A549 (cell line): ENCODE data around the gene ROBO1. TPM values are rescaled to one million over a fixed set of nuclear protein-coding genes. Genes with fewer than 3 reads are reported as not detected.
A peak's percentile ranks its signal among the peaks of the same experiment; 100 is the strongest.

ENCODE experiments used
- ATAC-seq, 2 experiments: fragments of 200-7000 bp in 1 of 2; fragments of >200 bp in 1 of 2; cut with Nextera tagmentation in 1 of 2; cut with Tn5 transposase in 1 of 2; 3 replicates each; pipeline versions ENCODE4 v1.8.0 to v1.9.1; 2018 to 2020; ENCODE audit warnings: mild to moderate bottlenecking in 1 of 2, moderate library complexity in 1 of 2
- CTCF ChIA-PET: fragments of 300-600 bp; sonication (Branson Sonifier 250); formaldehyde crosslinking; extraction: SDS; loops from one replicate; lab custom pipeline; 2021; ENCODE audit warnings: antibody characterized with exemption, inconsistent platforms; lab: Yijun Ruan, JAX
- POLR2A ChIA-PET: fragments of 350-600 bp; formaldehyde crosslinking; extraction: SDS; loops from one replicate; lab custom pipeline; 2021; ENCODE audit warnings: antibody characterized with exemption, inconsistent platforms; lab: Yijun Ruan, JAX
- DNase-seq, 2 experiments: peaks; one replicate each; pipeline versions ENCODE4 v3.0.0 to v3.0.0-alpha.2; 2011 to 2016; ENCODE audit warnings: low read depth in 1 of 2, low spot score in 1 of 2
- FAIRE-seq: peaks from 2 replicates; lab custom pipeline; 2011; peaks lifted over from hg19 to GRCh38; lab: Jason Lieb, UNC
- H3K27ac ChIP-seq, 2 experiments: fragments of >200 bp; sonication (Bioruptor Twin); formaldehyde crosslinking; 3 replicates each; pipeline ENCODE4 v1.5.1; 2016 to 2017
- H3K4me1 ChIP-seq: fragments of >200 bp; sonication (Bioruptor Twin); formaldehyde crosslinking; 3 replicates; pipeline ENCODE4 v1.6.1; 2016
- H3K4me2 ChIP-seq: fragments of >200 bp; sonication (Bioruptor Twin); formaldehyde crosslinking; 3 replicates; pipeline ENCODE4 v1.6.1; 2016
- H3K4me3 ChIP-seq: fragments of >200 bp; sonication (Bioruptor Twin); formaldehyde crosslinking; 3 replicates; pipeline ENCODE4 v1.5.1; 2016
- H3K9me3 ChIP-seq: fragments of >200 bp; sonication (Bioruptor Twin); formaldehyde crosslinking; 3 replicates; pipeline ENCODE4 v1.6.1; 2016
- CBX2 ChIP-seq: fragments of 200-600 bp; sonication (generic); IDR thresholded peaks from 2 replicates; pipeline ENCODE4 v1.6.1; 2016; ENCODE audit warnings: low read depth, mild to moderate bottlenecking, borderline replicate concordance
- CHD2 ChIP-seq: fragments of 150-350 bp; IDR thresholded peaks from 2 replicates; pipeline ENCODE4 v1.6.1; 2014; ENCODE audit warnings: low read length; ENCODE audit not compliant: partially characterized antibody
- EHF ChIP-seq: fragments of 250-450 bp; sonication (Bioruptor Pico); IDR thresholded peaks from 2 replicates; pipeline ENCODE4 v1.5.0; 2020; ENCODE audit warnings: mild to moderate bottlenecking
- EHMT2 ChIP-seq: fragments of 200-600 bp; sonication (generic); IDR thresholded peaks from 2 replicates; pipeline ENCODE4 v1.6.1; 2016; ENCODE audit warnings: antibody characterized with exemption, low read depth, mild to moderate bottlenecking, moderate library complexity
- EP300 ChIP-seq, 2 experiments: fragments of >200 bp; sonication (Bioruptor Twin); formaldehyde crosslinking; IDR thresholded peaks; 2 replicates in 1 of 2; 3 replicates in 1 of 2; pipeline ENCODE4 v1.6.1; 2016 to 2017
- FOSB ChIP-seq: fragments of 250-450 bp; sonication (Bioruptor Pico); IDR thresholded peaks from 2 replicates; pipeline ENCODE4 v1.5.0; 2020; ENCODE audit warnings: mild to moderate bottlenecking, moderate library complexity
- FOSL2 ChIP-seq, 2 experiments: fragments of 450-650 bp in 1 of 2; fragments of >200 bp in 1 of 2; sonication (Bioruptor Twin) in 1 of 2; formaldehyde crosslinking; IDR thresholded peaks; 2 replicates each; pipeline versions ENCODE4 v1.5.0 to v1.6.1; 2016 to 2020; ENCODE audit warnings: mild to moderate bottlenecking in 1 of 2, moderate library complexity in 1 of 2
- GATA3 ChIP-seq: IDR thresholded peaks from 2 replicates; pipeline ENCODE4 v1.6.1; 2012; ENCODE audit warnings: borderline replicate concordance
- HDAC2 ChIP-seq: fragments of 200-600 bp; sonication (generic); IDR thresholded peaks from 2 replicates; pipeline ENCODE4 v1.6.1; 2016
- HEYL ChIP-seq: fragments of 250-450 bp; sonication (Bioruptor Pico); IDR thresholded peaks from 2 replicates; pipeline ENCODE4 v1.8.0; 2021; ENCODE audit warnings: mild to moderate bottlenecking, moderate library complexity
- HOXB13 ChIP-seq: fragments of 250-450 bp; sonication (Bioruptor Pico); IDR thresholded peaks from 2 replicates; pipeline ENCODE4 v1.5.0; 2020; ENCODE audit warnings: low read depth, mild to moderate bottlenecking, moderate library complexity
- HOXB5 ChIP-seq: fragments of 250-450 bp; sonication (Bioruptor Pico); IDR thresholded peaks from 2 replicates; pipeline ENCODE4 v1.5.0; 2020; ENCODE audit warnings: mild to moderate bottlenecking, moderate library complexity
- KDM1A ChIP-seq: fragments of 200-600 bp; sonication (generic); IDR thresholded peaks from 2 replicates; pipeline ENCODE4 v1.6.1; 2016; ENCODE audit warnings: low read depth, mild to moderate bottlenecking
- KDM5A ChIP-seq: fragments of 200-600 bp; sonication (generic); IDR thresholded peaks from 2 replicates; pipeline ENCODE4 v1.6.1; 2016; ENCODE audit warnings: antibody characterized with exemption, mild to moderate bottlenecking
- MAFK ChIP-seq: fragments of 450-650 bp; IDR thresholded peaks from 2 replicates; pipeline ENCODE4 v1.6.1; 2014; ENCODE audit not compliant: partially characterized antibody
- MAZ ChIP-seq: fragments of 150-350 bp; IDR thresholded peaks from 2 replicates; pipeline ENCODE4 v1.6.1; 2014; ENCODE audit warnings: antibody characterized with exemption, low read depth, low read length, borderline replicate concordance
- MYC ChIP-seq: IDR thresholded peaks from 2 replicates; pipeline ENCODE4 v1.6.1; 2012; ENCODE audit warnings: mild to moderate bottlenecking, inconsistent platforms, low read length, improper control_type of control experiment, borderline replicate concordance
- NPAS2 ChIP-seq: fragments of 250-450 bp; sonication (Bioruptor Pico); IDR thresholded peaks from 2 replicates; pipeline ENCODE4 v1.8.0; 2022; ENCODE audit warnings: mild to moderate bottlenecking, moderate library complexity, borderline replicate concordance
- POLR2A ChIP-seq: IDR thresholded peaks from 2 replicates; pipeline ENCODE4 v1.6.1; 2012; ENCODE audit warnings: mild to moderate bottlenecking, low read length
- RARB ChIP-seq: fragments of 250-450 bp; sonication (Bioruptor Pico); IDR thresholded peaks from 2 replicates; pipeline ENCODE4 v1.8.0; 2021; ENCODE audit warnings: mild to moderate bottlenecking, moderate library complexity
- RCOR1 ChIP-seq: fragments of 150-350 bp; IDR thresholded peaks from 2 replicates; pipeline ENCODE4 v1.6.1; 2014; ENCODE audit warnings: antibody characterized with exemption, low read length, low read depth
- SREBF2 ChIP-seq: fragments of 450-650 bp; IDR thresholded peaks from 2 replicates; pipeline ENCODE4 v1.6.1; 2014; ENCODE audit warnings: mild to moderate bottlenecking, moderate library complexity
- TP53 ChIP-seq: fragments of 250-450 bp; sonication (Bioruptor Pico); IDR thresholded peaks from 2 replicates; pipeline ENCODE4 v1.5.0; 2021; ENCODE audit warnings: mild to moderate bottlenecking, moderate library complexity
- ZC3H11A ChIP-seq: fragments of 450-650 bp; IDR thresholded peaks from 2 replicates; pipeline ENCODE4 v1.6.1; 2014; ENCODE audit warnings: antibody characterized with exemption, mild to moderate bottlenecking
- ZFP36 ChIP-seq: fragments of 450-650 bp; IDR thresholded peaks from 2 replicates; pipeline ENCODE4 v1.6.1; 2014; ENCODE audit warnings: borderline replicate concordance; ENCODE audit not compliant: partially characterized antibody
- ZSCAN20 ChIP-seq: fragments of 250-450 bp; sonication (Bioruptor Pico); IDR thresholded peaks from 2 replicates; pipeline ENCODE4 v1.8.0; 2022; ENCODE audit warnings: mild to moderate bottlenecking, moderate library complexity
- WGBS: methylation state at CpG from one replicate; pipeline ENCODE4 v1.1.6; 2017; ENCODE audit errors: missing lambda C conversion rate; 5-methylcytosine and 5-hydroxymethylcytosine counted together
- polyA plus RNA-seq, 4 experiments: library from polyadenylated mRNA; depleted of rRNA in 3 of 4; stranded (reverse); fragments of >200 nt; fragmentation: RNase III in 1 of 4; extraction: RNeasy Plus Mini Kit Qiagen cat#74134 plus additional on column Dnase treatment in 1 of 4; gene quantifications; 2 replicates in 3 of 4; 3 replicates in 1 of 4; pipeline ENCODE4 v1.2.3, GENCODE V29; 2011 to 2017
- TF ChIP-seq, protein P1 (sequence below): IDR thresholded peaks from 2 replicates; pipeline ENCODE4 v1.6.1; 2012; ENCODE audit warnings: low read depth, borderline replicate concordance
- TF ChIP-seq, protein P2 (sequence below): fragments of >200 bp; sonication (Bioruptor Twin); formaldehyde crosslinking; IDR thresholded peaks from 2 replicates; pipeline ENCODE4 v1.6.1; 2016
- TF ChIP-seq, protein P3 (sequence below): IDR thresholded peaks from 2 replicates; pipeline ENCODE4 v1.6.1; 2012
- TF ChIP-seq, protein P4 (sequence below): fragments of >200 bp; sonication (Bioruptor Twin); formaldehyde crosslinking; IDR thresholded peaks from 3 replicates; pipeline ENCODE4 v1.5.1; 2016
- TF ChIP-seq, protein P5 (sequence below): fragments of >200 bp; sonication (Bioruptor Twin); formaldehyde crosslinking; IDR thresholded peaks from 3 replicates; pipeline ENCODE4 v1.6.1; 2016
- TF ChIP-seq, protein P6 (sequence below): IDR thresholded peaks from 2 replicates; pipeline ENCODE4 v1.6.1; 2012

ROBO1 gene
- polyA plus RNA-seq, 2 of the 4 experiments (the other 2 are of a cell fraction), result 25.3 to 35.6 TPM

DNA sequence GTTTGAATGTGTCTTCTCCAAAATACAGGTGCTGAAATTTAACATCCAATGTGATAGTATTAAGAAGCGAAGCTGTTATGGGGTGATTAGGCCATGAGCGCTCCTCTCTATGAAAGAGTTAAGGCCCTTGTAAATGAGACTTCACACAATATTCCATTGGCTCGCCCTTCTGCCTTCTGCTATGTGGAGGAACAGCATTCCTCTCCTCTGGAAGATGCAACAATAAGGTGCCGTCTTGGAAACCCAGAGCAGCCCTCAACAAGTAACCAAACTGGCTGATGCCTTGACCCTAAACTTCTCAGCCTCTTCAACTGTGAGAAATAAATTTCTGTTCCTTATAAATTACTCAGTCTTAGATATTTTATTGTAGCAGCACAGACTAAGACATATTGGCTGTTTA lies 874.6 kb downstream of the ROBO1 start (continued):
- TF ChIP-seq RCOR1 (no peak), ZC3H11A (no peak), MYC (no peak), CBX2 (no peak)
- TF ChIP-seq, protein P1, sequence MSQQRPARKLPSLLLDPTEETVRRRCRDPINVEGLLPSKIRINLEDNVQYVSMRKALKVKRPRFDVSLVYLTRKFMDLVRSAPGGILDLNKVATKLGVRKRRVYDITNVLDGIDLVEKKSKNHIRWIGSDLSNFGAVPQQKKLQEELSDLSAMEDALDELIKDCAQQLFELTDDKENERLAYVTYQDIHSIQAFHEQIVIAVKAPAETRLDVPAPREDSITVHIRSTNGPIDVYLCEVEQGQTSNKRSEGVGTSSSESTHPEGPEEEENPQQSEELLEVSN, result no peak
- TF ChIP-seq, protein P2, sequence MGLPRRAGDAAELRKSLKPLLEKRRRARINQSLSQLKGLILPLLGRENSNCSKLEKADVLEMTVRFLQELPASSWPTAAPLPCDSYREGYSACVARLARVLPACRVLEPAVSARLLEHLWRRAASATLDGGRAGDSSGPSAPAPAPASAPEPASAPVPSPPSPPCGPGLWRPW, result no peak

DNA sequence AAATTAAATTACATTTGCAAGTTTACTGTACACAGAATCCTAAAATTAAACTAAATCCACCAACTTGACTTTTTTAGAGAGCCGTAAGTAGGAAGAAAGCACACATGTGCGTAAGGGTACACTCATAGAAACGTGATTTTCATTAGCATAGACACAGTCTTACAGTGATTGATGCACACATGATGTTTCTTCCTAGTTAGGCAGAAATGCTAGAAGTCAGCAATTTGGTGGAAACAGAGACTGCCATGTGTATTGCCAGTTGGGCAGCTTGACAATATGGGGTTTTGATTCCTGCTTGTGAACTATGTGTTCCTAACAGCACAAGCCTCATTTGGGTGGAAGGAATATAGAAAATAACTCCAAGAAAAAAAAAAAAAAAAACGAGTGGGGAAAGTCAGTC lies 878.5 kb downstream of the ROBO1 start:
- WGBS, result 57% methylated on average over 4 of the region's 4 CpGs
- DNase-seq (no peak), FAIRE-seq (no peak), ATAC-seq (no peak)
- Histone ChIP-seq H3K27ac (no peak overlapping the region), H3K4me2 (no peak overlapping the region), H3K4me3 (no peak overlapping the region), H3K9me3 (no peaks in the 10 kb centered on the region), H3K4me1 (peaks cover 24% of the 10 kb centered on the region)
- CTCF ChIA-PET, result no interaction called here
- TF ChIP-seq KDM5A (no peak), KDM1A (no peak), HOXB13 (CRISPR knock-in tag) (no peak), EHF (CRISPR knock-in tag) (no peak), MAFK (no peak), ZFP36 (no peak), CHD2 (no peak), TP53 (no peak), RARB (no peak), FOSB (CRISPR knock-in tag) (no peak), ZSCAN20 (CRISPR knock-in tag) (no peak), MAZ (no peak), POLR2A (no peak), GATA3 (no peak)
- TF ChIP-seq, protein P3, sequence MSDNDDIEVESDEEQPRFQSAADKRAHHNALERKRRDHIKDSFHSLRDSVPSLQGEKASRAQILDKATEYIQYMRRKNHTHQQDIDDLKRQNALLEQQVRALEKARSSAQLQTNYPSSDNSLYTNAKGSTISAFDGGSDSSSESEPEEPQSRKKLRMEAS, result no peak
- TF ChIP-seq, protein P4, sequence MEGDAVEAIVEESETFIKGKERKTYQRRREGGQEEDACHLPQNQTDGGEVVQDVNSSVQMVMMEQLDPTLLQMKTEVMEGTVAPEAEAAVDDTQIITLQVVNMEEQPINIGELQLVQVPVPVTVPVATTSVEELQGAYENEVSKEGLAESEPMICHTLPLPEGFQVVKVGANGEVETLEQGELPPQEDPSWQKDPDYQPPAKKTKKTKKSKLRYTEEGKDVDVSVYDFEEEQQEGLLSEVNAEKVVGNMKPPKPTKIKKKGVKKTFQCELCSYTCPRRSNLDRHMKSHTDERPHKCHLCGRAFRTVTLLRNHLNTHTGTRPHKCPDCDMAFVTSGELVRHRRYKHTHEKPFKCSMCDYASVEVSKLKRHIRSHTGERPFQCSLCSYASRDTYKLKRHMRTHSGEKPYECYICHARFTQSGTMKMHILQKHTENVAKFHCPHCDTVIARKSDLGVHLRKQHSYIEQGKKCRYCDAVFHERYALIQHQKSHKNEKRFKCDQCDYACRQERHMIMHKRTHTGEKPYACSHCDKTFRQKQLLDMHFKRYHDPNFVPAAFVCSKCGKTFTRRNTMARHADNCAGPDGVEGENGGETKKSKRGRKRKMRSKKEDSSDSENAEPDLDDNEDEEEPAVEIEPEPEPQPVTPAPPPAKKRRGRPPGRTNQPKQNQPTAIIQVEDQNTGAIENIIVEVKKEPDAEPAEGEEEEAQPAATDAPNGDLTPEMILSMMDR, result no peak
- TF ChIP-seq, protein P5, sequence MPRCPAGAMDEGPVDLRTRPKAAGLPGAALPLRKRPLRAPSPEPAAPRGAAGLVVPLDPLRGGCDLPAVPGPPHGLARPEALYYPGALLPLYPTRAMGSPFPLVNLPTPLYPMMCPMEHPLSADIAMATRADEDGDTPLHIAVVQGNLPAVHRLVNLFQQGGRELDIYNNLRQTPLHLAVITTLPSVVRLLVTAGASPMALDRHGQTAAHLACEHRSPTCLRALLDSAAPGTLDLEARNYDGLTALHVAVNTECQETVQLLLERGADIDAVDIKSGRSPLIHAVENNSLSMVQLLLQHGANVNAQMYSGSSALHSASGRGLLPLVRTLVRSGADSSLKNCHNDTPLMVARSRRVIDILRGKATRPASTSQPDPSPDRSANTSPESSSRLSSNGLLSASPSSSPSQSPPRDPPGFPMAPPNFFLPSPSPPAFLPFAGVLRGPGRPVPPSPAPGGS, result no peak
- POLR2A ChIA-PET, result no interaction called here

DNA sequence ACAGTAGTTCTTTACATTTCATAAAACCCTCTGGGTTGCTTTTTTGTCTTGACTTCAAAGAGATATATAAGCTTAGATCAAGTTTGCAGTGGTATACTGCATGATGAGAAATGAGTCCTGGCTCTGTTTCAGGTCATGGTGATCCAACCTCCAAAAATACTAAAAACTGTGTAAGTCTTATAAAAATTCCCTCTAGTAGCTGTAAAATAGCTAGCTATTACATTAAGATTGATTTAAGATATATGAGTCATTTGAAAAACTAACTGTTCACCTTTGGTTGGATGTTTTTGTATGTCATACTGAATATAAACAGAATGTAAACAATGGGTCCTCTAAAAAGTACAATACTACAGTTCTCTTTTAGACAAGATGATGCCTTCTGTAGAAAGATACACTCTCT lies 879.2 kb downstream of the ROBO1 start:
- Histone ChIP-seq H3K4me1 (peaks cover 24% of the 10 kb centered on the region), H3K27ac (no peak overlapping the region), H3K9me3 (no peaks in the 10 kb centered on the region), H3K4me2 (peak overlapping the region; percentile 3; the same call in 2 of the 3 replicates), H3K4me3 (no peak overlapping the region)
- no peak for DNase-seq
- ChIA-PET POLR2A (no interaction called here), CTCF (no interaction called here)
- ATAC-seq, result no peak
- TF ChIP-seq HOXB13 (CRISPR knock-in tag) (no peak), RARB (no peak), HEYL (CRISPR knock-in tag) (no peak), FOSL2 (IDR thresholded peaks at IDR 0.05) (no peak), FOSL2 (CRISPR knock-in tag; IDR thresholded peaks at IDR 0.05) (no peak), HDAC2 (no peak), SREBF2 (no peak), TP53 (no peak), EP300 (IDR thresholded peaks at IDR 0.05) (no peak), NPAS2 (CRISPR knock-in tag) (no peak), HOXB5 (CRISPR knock-in tag) (no peak), EHMT2 (no peak)
- TF ChIP-seq, protein P6, sequence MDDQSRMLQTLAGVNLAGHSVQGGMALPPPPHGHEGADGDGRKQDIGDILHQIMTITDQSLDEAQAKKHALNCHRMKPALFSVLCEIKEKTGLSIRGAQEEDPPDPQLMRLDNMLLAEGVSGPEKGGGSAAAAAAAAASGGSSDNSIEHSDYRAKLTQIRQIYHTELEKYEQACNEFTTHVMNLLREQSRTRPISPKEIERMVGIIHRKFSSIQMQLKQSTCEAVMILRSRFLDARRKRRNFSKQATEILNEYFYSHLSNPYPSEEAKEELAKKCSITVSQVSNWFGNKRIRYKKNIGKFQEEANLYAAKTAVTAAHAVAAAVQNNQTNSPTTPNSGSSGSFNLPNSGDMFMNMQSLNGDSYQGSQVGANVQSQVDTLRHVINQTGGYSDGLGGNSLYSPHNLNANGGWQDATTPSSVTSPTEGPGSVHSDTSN, result no peak
- FAIRE-seq, result peak; percentile 7
